Pons (tissue), 1 donor: ENCODE data around the gene SPTY2D1.

ENCODE experiments used
- DNase-seq: peaks from one replicate; pipeline ENCODE4 v3.0.0-alpha.2; 2016; ENCODE audit warnings: low spot score

Gene SPTY2D1

DNA sequence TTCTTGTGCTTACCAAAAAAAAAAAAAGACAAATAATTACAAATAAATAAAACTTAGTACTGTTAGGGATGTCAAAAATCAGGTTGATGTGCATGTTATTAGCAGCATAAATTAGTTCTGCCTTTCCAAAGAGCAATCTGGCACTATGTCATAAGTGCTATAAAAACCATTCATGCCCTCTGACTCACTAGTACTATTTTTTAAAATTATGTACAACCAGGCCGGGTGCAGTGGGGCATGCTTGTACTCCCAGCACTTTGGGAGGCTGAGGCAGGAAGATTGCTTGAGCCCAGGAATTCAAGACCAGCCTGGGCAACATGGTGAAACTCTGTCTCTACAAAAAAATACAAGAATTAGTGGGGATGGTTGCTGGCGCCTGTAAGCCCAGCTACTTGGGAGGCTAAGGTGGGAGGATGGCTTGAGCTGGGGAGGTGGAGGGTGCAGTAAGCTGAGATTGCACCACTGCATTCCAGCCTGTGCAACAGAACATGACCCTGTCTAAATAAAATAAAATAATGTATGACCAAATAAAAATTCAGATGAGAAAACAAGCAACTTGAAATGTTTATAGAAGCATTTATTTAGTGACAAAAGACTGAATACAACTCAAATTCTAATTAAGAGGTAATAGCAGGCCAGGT is 70.9 kb downstream of the SPTY2D1 start:
- DNase-seq, result no peak
